Right lung (tissue), 5 donors: Measurements from ENCODE around the gene ARHGEF33. TPM values are rescaled to one million over a fixed set of nuclear protein-coding genes. Genes with fewer than 3 reads are reported as not detected.
A peak's percentile ranks its signal among the peaks of the same experiment; 100 is the strongest.
"Not testable (repeated sequence)": the region's sequence is repeated elsewhere in the genome, so short reads cannot be mapped to it uniquely, and the experiment has no call there.

ENCODE experiments used
- DNase-seq, 2 donors: peaks; one replicate each; pipeline ENCODE4 v3.0.0-alpha.2; 2013
- polyA plus RNA-seq, 5 donors: library from polyadenylated mRNA; unstranded; fragments of 120-200 nt; gene quantifications; one replicate each; pipeline versions ENCODE4 v1.2.1 to v1.2.3, GENCODE V29; 2013; ENCODE audit warnings: inconsistent platforms in 1 of 5, low replicate concordance in 1 of 5; ENCODE audit not compliant: insufficient read length in 5 of 5, insufficient read depth in 1 of 5

Gene ARHGEF33
- polyA plus RNA-seq, 5 donors = 1.9 to 4.6 (median 3.1) TPM

- DNase-seq = no peak
Measured at GRCh38 chr2:38907743-38908562, 18.3 kb downstream of the ARHGEF33 start.

- no peak for DNase-seq
Measured at GRCh38 chr2:38909872-38910271, 20.2 kb downstream of the ARHGEF33 start.

GRCh38 chr2:38911191-38911590, 21.5 kb downstream of the ARHGEF33 start:
- DNase-seq = no peak

- no peak for DNase-seq
Measured at GRCh38 chr2:38912619-38913018, 22.9 kb downstream of the ARHGEF33 start.

GRCh38 chr2:38922389-38922788, 32.7 kb downstream of the ARHGEF33 start:
- DNase-seq = no peak

- no peak for DNase-seq
Measured at GRCh38 chr2:38922902-38923301, 33.2 kb downstream of the ARHGEF33 start.

GRCh38 chr2:38925982-38926381, 36.3 kb downstream of the ARHGEF33 start:
- no peak for DNase-seq

- no peak for DNase-seq
Measured at GRCh38 chr2:38930600-38930999, 40.9 kb downstream of the ARHGEF33 start.

GRCh38 chr2:38932586-38932985, 42.9 kb downstream of the ARHGEF33 start:
- DNase-seq = no peak

- DNase-seq = no peak
Measured at GRCh38 chr2:38933653-38934052, 44.0 kb downstream of the ARHGEF33 start.

- no peak for DNase-seq
Measured at GRCh38 chr2:38934742-38935141, 45.1 kb downstream of the ARHGEF33 start.

- no peak for DNase-seq
Measured at GRCh38 chr2:38935568-38936172, 46.0 kb downstream of the ARHGEF33 start.

- DNase-seq = not testable (repeated sequence)
Measured at GRCh38 chr2:38936516-38936915, 46.8 kb downstream of the ARHGEF33 start.

GRCh38 chr2:38937548-38937947, 47.9 kb downstream of the ARHGEF33 start:
- no peak for DNase-seq

GRCh38 chr2:38940746-38941145, 51.1 kb downstream of the ARHGEF33 start:
- DNase-seq = no peak

- DNase-seq = no peak
Measured at GRCh38 chr2:38943784-38944183, 54.1 kb downstream of the ARHGEF33 start.

GRCh38 chr2:38945372-38945771, 55.7 kb downstream of the ARHGEF33 start:
- DNase-seq = no peak

- DNase-seq = no peak
Measured at GRCh38 chr2:38945911-38946310, 56.2 kb downstream of the ARHGEF33 start.

- peak in 1 of 2 donors; percentile 48 for DNase-seq
Measured at GRCh38 chr2:38947241-38948239, 57.9 kb downstream of the ARHGEF33 start.

GRCh38 chr2:38948387-38948882, 58.8 kb downstream of the ARHGEF33 start:
- DNase-seq = no peak

- DNase-seq = no peak
Measured at GRCh38 chr2:38948995-38949394, 59.3 kb downstream of the ARHGEF33 start.

- peak; percentile 65 to 74 for DNase-seq
Measured at GRCh38 chr2:38951766-38952165, 62.1 kb downstream of the ARHGEF33 start.
